Raji (cell line): ENCODE data around the gene RAG1.

Source experiments
- POLR2A ChIP-seq: IDR thresholded peaks from 2 replicates; pipeline ENCODE4 v1.6.1; 2011; ENCODE audit warnings: low read depth, low read length, control low read depth; ENCODE audit not compliant: insufficient read depth

RAG1 gene

DNA sequence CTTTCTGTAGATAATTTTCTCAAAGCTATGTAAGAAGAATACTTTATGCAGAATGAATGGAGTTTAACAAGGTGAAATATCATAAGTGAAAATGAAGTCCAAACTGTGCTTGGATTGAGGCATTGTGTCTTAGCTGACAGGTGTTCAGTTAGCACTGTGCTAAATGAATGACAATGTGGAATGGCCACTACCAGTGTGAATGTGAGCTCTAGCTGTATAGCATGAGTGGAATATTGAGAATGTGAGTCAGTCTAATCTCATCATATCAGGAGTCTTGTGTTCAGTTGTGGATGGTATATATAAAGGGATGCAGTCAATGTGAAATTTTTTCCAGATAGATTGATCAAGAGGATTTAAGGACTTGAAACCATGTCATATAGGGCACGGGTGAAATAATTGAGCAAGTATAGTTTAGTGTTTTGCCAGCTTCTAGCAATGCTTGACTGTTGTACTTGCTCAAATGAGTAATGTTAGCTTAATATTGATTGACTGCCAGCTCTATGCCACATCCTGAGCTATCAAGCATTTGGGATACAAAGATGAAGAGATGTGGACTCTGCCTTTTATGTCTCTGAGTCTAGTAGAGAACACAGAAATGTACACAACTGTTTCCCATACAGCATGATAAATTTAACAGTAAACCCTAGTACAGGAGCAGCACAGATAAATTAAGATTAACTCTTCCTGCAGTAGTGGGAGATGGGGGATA lies 40.8 kb downstream of the RAG1 start:
- no peak for TF ChIP-seq POLR2A

DNA sequence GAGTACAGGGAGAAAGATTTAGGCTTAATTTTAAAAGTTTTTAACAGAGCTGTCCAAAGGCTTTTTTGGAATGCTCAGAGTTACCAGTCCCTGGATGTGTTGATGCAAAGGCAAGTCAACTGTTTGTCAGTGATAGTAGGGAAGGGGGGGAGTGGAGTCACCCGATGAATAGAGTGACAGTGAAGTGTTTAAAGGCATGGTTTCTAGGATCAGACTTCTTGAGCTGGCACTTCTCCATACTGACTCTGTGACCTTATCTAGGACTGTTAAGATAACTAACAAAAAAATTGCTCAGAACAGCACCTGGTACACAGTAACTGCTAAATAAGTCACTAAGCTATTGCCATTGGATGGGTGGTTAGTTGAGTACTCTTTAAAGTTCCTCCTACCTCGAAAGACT lies 41.6 kb downstream of the RAG1 start:
- no peak for TF ChIP-seq POLR2A

GRCh38 chr11:36615826-36616225 lies 48.0 kb downstream of the RAG1 start:
- TF ChIP-seq POLR2A, result no peak

GRCh38 chr11:36617543-36618362 lies 49.9 kb downstream of the RAG1 start:
- no peak for TF ChIP-seq POLR2A

DNA sequence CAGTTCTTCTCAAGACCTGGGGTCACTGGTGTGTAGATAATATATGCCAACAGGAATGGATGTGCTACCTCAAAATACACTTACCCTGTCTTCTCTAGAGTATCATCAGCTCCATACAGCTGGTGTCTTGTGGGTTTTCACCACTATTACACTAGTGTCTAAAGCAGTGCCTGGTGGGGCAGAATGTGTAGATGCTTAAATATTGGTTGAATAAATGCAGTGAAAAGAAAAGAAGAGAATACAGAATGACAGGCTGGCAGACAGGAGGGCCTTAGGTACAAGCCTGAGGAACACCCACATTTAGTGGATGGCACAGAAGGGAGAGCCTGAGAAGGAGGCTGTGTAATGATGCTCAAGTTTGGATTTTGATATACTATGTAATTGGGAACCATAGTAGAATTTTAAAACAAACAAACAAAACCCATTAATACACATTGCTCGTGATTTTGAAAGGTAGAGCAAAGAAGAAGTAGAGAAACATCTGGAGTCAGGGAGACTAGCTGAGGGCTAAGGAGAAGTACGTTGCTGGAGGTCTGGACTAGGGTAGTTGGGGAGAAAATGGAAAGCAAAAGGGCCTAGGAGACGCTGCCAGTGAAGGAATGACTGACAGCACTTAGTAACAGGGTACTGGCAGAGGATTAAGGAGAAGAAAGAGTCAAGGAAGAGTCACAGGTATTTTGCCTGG lies 50.7 kb downstream of the RAG1 start:
- no peak for TF ChIP-seq POLR2A

DNA sequence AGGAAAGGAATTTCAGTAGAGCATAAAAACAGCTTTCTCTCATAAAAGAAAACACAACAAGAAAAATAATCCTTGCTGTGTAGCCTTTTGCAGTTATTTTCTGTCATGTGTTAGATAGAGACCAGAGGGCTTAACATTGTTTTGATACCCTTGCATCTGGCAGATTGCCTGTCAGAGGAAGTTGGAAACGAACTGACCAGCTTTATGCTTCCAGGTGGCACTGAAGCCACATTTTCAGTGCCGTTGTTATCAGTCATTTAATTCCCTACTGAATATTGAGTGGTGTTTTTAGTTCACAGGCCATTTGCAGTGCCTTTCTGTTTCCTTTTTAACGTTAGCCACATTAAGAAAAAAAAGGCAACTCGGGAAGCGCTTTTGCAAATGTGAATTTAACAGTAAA lies 51.7 kb downstream of the RAG1 start:
- TF ChIP-seq POLR2A, result no peak

DNA sequence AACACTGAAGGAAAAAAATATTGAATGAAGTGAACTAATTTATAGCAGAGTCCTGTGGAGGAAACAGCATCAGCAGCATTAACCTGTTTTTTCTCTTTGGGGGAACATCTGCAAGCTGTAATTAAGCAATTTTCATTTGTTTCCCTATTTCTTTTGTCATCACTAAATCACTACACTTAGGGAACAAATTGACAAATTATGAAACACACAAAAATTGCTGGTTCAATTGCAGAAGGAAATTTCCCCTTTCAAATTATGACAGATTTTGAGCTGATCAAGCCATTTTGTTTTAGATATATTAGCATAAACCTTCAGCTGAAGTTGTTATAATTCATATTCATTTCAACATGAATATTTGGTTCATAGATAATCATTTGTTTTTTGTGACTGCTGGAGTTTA lies 52.4 kb downstream of the RAG1 start:
- no peak for TF ChIP-seq POLR2A

- no peak for TF ChIP-seq POLR2A
Observed at GRCh38 chr11:36622431-36623136, 54.8 kb downstream of the RAG1 start.

- no peak for TF ChIP-seq POLR2A
Observed at GRCh38 chr11:36623494-36623893, 55.7 kb downstream of the RAG1 start.

GRCh38 chr11:36627006-36627405 lies 59.2 kb downstream of the RAG1 start:
- TF ChIP-seq POLR2A, result no peak

DNA sequence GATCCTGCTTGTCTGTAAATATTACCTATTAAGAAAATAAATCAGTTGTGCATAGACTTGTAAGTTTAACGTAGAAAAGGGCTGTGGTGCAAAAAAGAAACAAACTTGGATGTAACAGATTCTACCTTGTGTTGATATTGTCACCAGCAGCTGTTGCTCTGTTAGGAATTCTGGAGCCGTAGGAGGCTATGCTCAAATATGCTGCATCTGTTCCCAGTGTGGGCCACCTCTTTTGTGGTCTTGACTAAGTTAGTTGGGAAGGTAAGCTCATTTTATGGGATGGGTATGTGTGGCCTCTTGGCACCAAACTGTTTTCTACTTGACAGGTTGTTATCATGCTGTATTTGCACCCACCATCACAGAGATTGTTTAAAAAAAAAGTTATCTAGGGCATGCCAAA lies 59.7 kb downstream of the RAG1 start:
- TF ChIP-seq POLR2A, result no peak

GRCh38 chr11:36628141-36628540 lies 60.3 kb downstream of the RAG1 start:
- no peak for TF ChIP-seq POLR2A

GRCh38 chr11:36628765-36629244 lies 61.0 kb downstream of the RAG1 start:
- no peak for TF ChIP-seq POLR2A
